ENCODE results near the gene RTEL1. TPM values are rescaled to one million over a fixed set of nuclear protein-coding genes. Genes with fewer than 3 reads are reported as not detected.

RTEL1 gene
- total and polyA plus RNA-seq, 9 of the 15 experiments (the other 6 are each of a cell fraction or from before 2014, with no cell fraction given) = 0.36 to 61.0 (median 17.9) TPM

GRCh38 chr20:63718996-63719395 lies 60.9 kb downstream of the RTEL1 start:
- H3K4me2 ChIP-seq (ENCODE audit: insufficient read depth, low read length) = no peak overlapping the region
- H3K36me3 ChIP-seq (ENCODE audit: control insufficient read depth, insufficient read depth, low read length) = peaks cover 62% of the 10 kb centered on the region
- 94% methylated on average over 1 of the region's 2 CpGs for WGBS (ENCODE audit: insufficient coverage, low coverage, missing lambda C conversion rate)
- H4K20me1 ChIP-seq (replicated peaks; ENCODE audit: control insufficient read depth, insufficient read depth, low read length) = no peaks in the 10 kb centered on the region
- FAIRE-seq (no peak), DNase-seq (ENCODE audit: extremely low read depth in 1 of 4, low spot score in 3 of 4) (no peak), ATAC-seq (no peak)
- no peaks in the 10 kb centered on the region for H3K27me3 ChIP-seq (ENCODE audit: control insufficient read depth in 2 of 2, insufficient read depth in 2 of 2, low read length in 2 of 2)
- no peaks in the 10 kb centered on the region for H3K9me1 ChIP-seq (ENCODE audit: control insufficient read depth, insufficient read depth, low read length)
- no peak overlapping the region for H3K4me3 ChIP-seq
- intact Hi-C loops (cut with micrococcal nuclease) (no loop called here), in situ Hi-C loops (cut with MboI) (no loop called here)
- no peak overlapping the region for H3K9ac ChIP-seq (ENCODE audit: insufficient read depth in 1 of 2, low read depth in 2 of 2, low read length in 2 of 2)
- CTCF ChIA-PET (ENCODE audit: low intra/inter-chr PET ratio) = no interaction called here
- no peak overlapping the region for H3K27ac ChIP-seq (ENCODE audit: extremely low read depth, low read depth, low read length)
- H3K4me1 ChIP-seq (replicated peaks in 1 of 2; ENCODE audit: control insufficient read depth in 2 of 2, insufficient read depth in 2 of 2, low read length in 2 of 2) = no peaks in the 10 kb centered on the region; a peak in 1 of 5 replicates
- BruUV-seq (replicated peaks) = no TSS peak
- TF ChIP-seq MYC (IDR thresholded peaks at IDR 0.05; ENCODE audit: low read depth, low read length) (no peak), MYC (CRISPR knock-in tag; IDR thresholded peaks at IDR 0.05; ENCODE audit: borderline replicate concordance, low read depth) (no peak), NFATC3 (IDR thresholded peaks at IDR 0.05) (no peak), TRIM24 (IDR thresholded peaks at IDR 0.05) (peak in 1 of 2 experiments; percentile 52; a peak in 1 of 4 replicates), NR2C2 (CRISPR knock-in tag; IDR thresholded peaks at IDR 0.05) (no peak), NR2C2 (tag; IDR thresholded peaks at IDR 0.05) (no peak), TRIM28 (IDR thresholded peaks at IDR 0.05) (peak; percentile 97), ZNF384 (IDR thresholded peaks at IDR 0.05; ENCODE audit: low read depth, low read length) (peak; percentile 59; the same call in 1 of the 2 replicates), ZNF280A (IDR thresholded peaks at IDR 0.05; ENCODE audit: low read depth, partially characterized antibody) (peak; percentile 83), CBX3 (IDR thresholded peaks at IDR 0.05; ENCODE audit: borderline replicate concordance in 1 of 2, low read length in 2 of 2) (peak in 1 of 2 experiments; percentile 82; a peak in 2 of 3 replicates)
- POLR2A ChIA-PET = interaction anchor here (0.7 to 1.2 kb wide), 3 partner anchors 9 to 114 kb away, joined by 3 to 5 read pairs (median 3); partner anchors contain the start of genes ARFRP1 and ZGPAT
- peaks cover 22% of the 10 kb centered on the region for H3K9me3 ChIP-seq (replicated peaks; ENCODE audit: control insufficient read depth, insufficient read depth, low read depth, low read length)
- H3K79me2 ChIP-seq (ENCODE audit: control insufficient read depth, insufficient read depth, low read length) = peaks cover 34% of the 10 kb centered on the region; the same call in 2 of the 3 replicates
- no peak overlapping the region for H2AFZ ChIP-seq (ENCODE audit: low read depth, low read length)
